ENCODE results near the gene SERINC1. TPM values are rescaled to one million over a fixed set of nuclear protein-coding genes. Genes with fewer than 3 reads are reported as not detected.

The SERINC1 gene
- total and polyA plus RNA-seq, 9 of the 15 experiments (the other 6 are each of a cell fraction or from before 2014, with no cell fraction given): 28.8 to 64.6 (median 39.7) TPM

- TF ChIP-seq JUND (IDR thresholded peaks at IDR 0.05; ENCODE audit: borderline replicate concordance, low read depth, low read length) (no peak), JUND (tag; IDR thresholded peaks at IDR 0.05; ENCODE audit: borderline replicate concordance, low read depth, low read length) (no peak), POU5F1 (IDR thresholded peaks at IDR 0.05; ENCODE audit: borderline replicate concordance, low read depth, low read length, partially characterized antibody) (no peak), SMAD3 (CRISPR knock-in tag; conservative IDR thresholded peaks at IDR 0.05) (no peak), ZNF277 (CRISPR knock-in tag; IDR thresholded peaks at IDR 0.05; ENCODE audit: borderline replicate concordance) (no peak), PCBP1 (IDR thresholded peaks at IDR 0.05; ENCODE audit: low read depth, low read length, poor library complexity, severe bottlenecking) (no peak), ZFP36 (IDR thresholded peaks at IDR 0.05; ENCODE audit: low read depth, low read length, partially characterized antibody) (peak; percentile 46), TAL1 (IDR thresholded peaks at IDR 0.05) (no peak), ZNF740 (CRISPR knock-in tag; IDR thresholded peaks at IDR 0.05) (peak; percentile 35; the same call in 1 of the 2 replicates), ZNF740 (tag; IDR thresholded peaks at IDR 0.05) (peak in 1 of 2 experiments; percentile 51; a peak in 1 of 4 replicates), ATF2 (CRISPR knock-in tag; IDR thresholded peaks at IDR 0.05) (no peak)
These were observed 32.6 kb downstream of the SERINC1 start (continued) for GRCh38 chr6:122438975-122439374.
